ENCODE data around the gene PITPNC1.

GRCh38 chr17:67534941-67535340 is 157.9 kb downstream of the PITPNC1 start:
- TF ChIP-seq CTCF (IDR thresholded peaks at IDR 0.05; ENCODE audit: extremely low read depth in 1 of 2, insufficient read depth in 1 of 2, low read depth in 1 of 2, low read length in 2 of 2) (no peak), EZH2 (IDR thresholded peaks at IDR 0.05; ENCODE audit: borderline replicate concordance, low read depth, low read length, severe bottlenecking) (no peak), MAX (IDR thresholded peaks at IDR 0.05; ENCODE audit: insufficient read depth, insufficient read length) (no peak), GATA2 (IDR thresholded peaks at IDR 0.05; ENCODE audit: insufficient read depth, insufficient read length, low read depth, low read length) (no peak), FOS (IDR thresholded peaks at IDR 0.05; ENCODE audit: borderline replicate concordance, insufficient read depth, low read length) (no peak), POLR2AphosphoS5 (IDR thresholded peaks at IDR 0.05; ENCODE audit: insufficient read depth, low read depth, low read length) (no peak), POLR2A (IDR thresholded peaks at IDR 0.05; ENCODE audit: low read depth, low read length) (no peak), MYC (IDR thresholded peaks at IDR 0.05; ENCODE audit: low read depth, low read length) (no peak)

Data from endothelial cell of umbilical vein (primary cell).